Measurements from ENCODE around the gene DEPDC5.

DNA sequence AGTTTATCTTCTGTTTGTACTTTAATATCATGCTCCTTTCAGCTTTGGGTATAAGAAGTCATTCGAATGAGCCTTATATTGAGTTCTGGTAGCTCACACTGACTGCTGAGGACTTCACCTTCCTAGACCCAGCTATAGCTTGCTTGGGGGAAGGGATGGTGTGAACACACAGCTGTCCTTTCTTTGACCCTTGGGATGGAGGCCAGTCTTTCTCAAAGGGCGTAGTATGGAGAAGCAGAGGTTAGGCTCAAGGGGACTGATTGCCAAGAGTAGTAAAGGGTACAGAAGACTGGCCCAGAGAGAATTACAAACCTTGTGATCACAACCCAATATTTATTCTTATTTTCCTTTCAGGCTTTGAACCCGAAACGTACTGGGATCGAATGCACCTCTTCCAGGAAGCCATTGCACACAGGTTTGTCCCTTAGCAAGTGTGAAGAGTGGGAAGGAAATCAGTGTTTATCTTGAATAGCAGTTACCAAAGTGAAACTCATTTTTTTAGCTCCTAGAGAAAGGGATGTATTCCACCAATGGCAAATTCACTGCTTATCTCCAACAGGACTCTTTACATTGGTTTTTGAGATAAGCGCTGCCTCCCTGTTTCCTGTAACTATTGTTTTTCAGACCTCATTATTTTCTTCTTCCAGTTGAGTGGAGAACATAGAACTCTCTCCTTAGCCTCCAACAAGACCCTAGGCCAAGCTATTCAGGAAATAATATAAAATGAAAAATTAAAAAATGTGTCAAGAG is 147.7 kb downstream of the DEPDC5 start:
- TF ChIP-seq FOXA1 (IDR thresholded peaks at IDR 0.05) (no peak), FOXM1 (IDR thresholded peaks at IDR 0.05; ENCODE audit: borderline replicate concordance) (no peak), ZNF384 (IDR thresholded peaks at IDR 0.05) (no peak), HDGF (IDR thresholded peaks at IDR 0.05; ENCODE audit: borderline replicate concordance) (no peak), NFRKB (IDR thresholded peaks at IDR 0.05) (no peak), SP1 (IDR thresholded peaks at IDR 0.05) (no peak), FOXK2 (IDR thresholded peaks at IDR 0.05) (no peak)

Data from HEK293T (cell line).